Measurements from ENCODE around the gene VSTM2L.

DNA sequence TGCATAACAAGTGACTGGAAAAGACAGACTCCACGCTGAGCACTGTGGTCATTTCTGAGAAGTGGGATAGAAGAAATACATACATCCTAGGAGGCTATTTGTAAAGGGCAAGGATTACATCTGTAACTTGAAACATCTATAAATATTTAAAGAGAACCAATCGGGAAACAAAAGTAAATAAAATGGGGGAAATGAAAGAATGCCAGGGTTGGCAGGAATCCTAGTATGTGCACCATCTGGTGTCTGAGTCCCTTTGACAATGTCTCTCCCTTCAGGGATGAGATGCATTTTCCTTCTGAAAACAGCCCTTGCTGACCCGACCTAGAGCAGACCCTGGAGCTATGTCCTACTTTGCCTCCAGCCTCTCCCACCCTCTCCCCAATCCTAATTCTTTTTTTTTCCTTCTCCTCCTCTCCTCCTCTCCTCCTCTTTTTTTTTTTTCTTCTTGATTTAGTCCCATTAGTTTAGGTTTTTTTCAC, 53.2 kb downstream of the VSTM2L start:
- TF ChIP-seq CTCF (IDR thresholded peaks at IDR 0.05) (no peak), POLR2AphosphoS5 (IDR thresholded peaks at IDR 0.05; ENCODE audit: insufficient read depth in 1 of 2, low read depth in 1 of 2) (no peak)

Data from vagina (tissue), 2 donors.